HG03159 (cell line): ENCODE measurements around the gene XYLT1.

Experiments used
- ATAC-seq: cut with Tn5 transposase; IDR thresholded peaks from one replicate; pipeline ENCODE4 v1.9.1; 2021; ENCODE audit warnings: mild to moderate bottlenecking, moderate library complexity; ENCODE audit not compliant: unreplicated experiment

XYLT1 gene

DNA sequence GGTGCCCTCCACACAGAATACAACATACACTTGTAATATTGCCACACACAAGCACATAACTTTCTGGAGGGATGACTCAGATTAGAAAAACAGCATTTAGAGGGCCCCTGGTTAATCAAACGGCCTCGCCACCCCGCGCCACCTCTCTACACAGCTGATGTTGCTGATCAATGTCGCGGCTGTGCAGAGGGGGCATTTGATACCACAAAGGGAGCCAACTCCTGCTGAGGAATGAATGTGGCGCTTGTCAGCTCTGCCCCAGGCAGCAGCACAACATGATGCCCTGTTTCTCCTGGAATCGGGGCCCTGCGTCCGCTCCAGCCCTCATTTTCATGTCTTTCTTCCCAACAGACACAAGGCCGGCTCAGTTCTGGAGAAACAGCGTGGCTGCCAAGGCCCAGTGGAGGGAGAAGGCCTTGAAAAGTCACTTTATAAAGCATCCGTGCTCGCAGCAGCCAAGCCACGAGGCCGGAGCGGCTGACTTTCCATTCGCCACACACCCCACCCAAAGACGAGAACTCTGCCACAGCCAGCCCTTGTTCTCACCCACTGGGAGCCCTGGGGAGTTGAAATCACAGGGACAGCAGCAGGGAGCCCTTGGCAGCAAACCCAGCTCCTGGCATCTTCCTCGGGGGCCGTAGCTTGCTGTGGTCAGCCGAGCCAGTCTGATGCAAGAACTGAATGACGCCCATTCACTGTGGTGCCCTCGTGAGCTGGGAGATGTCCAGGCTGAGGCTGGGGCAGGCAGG, 65.6 kb downstream of the XYLT1 start:
- ATAC-seq, result no peak

DNA sequence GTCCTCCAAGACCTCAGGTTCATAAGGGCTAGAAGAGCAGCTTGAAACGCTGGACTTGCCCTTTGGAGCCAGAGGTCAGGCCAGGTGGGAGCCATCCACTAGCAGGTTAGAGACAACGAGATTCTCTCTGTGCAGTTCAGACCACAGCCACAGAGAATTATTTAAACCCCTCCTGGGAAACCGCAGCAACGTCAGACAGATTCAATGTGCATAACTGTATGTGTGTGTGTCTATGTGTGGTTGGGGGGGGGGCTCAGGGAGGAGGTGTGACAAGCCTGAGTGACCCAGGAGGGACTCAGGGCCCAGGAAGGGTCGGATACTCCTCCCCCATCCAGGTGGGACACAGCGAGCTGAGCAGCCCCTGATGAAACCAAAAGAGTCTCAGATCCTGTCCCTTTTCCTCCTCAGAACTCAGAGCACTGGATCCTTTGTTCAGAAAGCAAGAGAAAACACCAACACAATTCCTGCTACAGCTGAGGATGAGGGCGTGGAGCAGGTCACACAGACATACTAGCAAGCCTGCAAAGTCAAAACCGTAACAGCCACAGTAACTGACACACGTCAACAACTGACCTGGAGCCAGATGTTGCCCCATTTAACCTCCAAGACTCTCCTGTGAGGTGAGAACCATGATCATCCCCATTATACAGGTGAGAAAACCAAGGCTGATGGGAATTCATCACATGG, 66.8 kb downstream of the XYLT1 start:
- no peak for ATAC-seq

DNA sequence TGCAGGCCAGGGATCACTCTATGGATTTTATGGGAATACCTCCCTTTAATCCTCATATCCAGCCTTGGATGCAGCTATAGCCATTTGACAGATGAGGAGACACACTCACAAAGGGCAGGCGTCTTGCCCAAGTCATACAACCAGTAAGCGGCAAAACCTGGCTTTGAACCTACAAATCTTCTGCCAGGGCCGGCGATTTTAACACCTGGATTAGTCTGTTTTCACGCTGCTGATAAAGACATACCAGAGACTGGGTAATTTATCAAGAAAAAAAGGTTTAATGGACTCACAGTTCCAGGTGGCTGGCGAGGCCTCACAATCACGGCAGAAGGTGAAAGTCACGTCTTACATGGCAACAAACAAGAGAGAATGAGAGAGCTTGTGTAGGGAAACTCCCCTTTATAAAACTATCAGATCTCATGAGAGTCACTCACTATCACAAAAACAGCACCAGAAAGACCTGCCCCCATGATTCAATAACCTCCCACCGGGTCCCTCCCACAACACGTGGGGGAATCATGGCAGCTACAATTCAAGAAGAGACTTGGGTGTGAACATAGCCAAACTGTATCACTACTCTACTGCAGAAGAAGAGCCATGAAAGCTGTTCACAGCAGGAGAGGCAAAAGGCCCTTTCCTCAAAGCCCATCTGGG, 67.5 kb downstream of the XYLT1 start:
- ATAC-seq, result no peak

DNA sequence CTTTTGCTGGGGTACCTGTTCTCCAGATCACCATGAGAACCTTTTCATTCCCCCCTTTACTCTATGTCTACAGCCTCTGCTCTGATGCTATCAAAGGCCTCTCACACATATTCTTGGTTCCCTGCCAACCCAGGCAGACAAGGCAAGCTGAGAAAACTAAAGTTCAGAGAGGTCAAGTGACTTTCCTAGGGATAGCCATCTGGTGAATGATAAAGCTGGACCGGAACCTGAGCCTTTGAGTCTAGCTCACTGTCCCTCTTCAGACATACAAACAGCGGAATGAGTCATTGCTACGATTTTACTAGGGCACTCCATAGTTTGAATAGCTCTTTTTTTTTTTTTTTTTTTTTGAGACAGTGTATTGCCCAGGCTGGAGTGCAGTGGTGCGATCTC, 73.3 kb downstream of the XYLT1 start:
- ATAC-seq, result no peak

DNA sequence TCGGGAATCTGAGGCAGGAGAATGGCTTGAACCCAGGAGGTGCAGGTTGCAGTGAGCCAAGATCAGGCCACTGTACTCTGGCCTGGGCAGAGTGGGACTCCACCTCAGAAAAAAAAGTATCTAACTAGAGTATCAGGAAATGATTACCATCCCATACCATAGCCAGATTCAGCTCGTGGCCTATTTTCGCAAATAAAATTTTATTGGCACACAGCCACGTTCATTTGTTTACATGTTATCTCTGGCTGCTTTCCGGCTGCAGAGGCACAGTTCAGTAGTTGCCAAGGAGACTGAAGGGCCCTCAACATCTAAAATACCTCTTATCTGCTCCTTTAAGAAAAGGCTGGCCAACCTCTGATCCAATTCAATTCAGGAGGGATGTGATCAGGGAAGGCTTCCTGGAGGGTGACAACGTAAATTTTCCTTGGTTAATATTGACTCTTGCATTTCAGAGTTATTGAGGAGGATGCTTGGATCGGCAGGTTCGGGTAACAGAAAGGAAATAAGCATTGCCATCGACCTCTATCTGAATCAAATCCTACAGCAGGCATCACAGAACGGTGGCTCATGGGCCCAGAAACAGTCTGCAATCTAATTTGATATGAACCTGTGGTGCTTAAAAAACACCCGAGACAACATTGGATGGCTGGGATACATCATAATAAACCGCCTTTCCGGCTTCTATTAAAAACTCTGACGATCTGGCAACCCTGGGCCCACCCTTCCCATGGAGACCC, 73.8 kb downstream of the XYLT1 start:
- ATAC-seq, result no peak

DNA sequence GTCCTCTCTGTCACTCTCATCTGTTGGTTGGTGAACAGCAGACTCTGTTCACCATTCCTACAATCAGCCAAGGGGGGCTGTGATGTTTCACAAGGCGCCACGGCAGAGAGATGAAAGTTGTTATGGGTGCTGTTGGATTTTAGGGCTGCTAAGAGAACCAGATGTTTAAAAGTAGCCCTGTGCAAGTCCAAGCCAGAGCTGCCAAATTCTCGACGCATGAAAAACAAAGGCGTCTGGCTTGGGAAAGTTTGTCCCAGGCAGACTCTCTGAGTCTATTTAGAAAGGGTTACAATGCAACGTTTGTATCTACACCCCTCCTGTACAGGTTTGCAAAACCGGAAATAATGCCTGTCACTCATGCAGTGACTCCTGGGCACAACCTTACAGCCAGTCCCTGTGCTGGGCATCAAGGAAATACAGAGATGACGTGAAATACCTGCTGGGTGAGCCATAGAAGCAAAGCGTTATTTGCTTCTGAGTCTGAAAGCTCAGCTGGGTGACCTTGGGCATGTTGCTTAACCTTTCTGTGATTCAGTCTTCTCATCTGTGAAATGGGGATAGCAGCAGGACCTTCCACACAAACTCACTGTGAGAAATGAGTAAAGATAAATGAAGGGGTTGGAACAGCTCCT, 74.8 kb downstream of the XYLT1 start:
- ATAC-seq, result no peak

DNA sequence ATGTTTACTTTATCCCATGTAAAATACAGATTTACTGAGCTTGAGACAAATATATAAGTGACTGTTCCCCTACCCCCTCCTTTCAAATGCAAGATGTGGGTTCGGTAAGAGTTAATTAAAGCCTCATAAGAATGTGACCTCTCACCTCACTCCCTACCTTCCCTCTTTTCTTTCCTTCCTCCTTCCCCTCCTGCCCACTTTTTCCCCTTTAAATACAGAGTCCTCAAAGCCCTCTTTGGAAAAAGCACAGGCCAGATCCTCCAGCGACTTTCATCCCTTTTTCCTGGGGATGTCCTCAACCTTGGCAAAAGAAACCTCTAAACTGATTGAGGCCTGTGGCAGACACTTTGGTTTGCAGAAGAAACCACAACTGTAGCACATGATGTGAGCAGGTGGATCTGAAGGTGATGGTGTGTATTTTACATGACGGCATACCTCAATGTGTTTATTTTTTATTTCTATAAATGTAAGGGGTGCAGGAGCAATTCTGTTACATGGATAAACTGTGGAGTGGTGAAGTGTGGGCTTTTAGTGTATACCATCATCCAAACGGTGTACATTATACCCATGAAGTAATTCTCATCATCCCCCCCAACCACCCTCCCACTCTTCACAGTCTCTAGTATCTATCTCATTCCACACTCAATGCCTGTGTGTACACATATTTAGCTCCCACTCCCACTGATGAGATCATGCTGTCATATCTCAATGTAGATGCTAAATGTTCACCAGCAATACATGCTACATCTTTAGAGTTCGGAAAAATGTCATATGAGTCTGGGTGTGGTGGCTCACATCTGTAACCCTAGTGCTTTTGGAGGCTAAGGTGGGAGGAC, 77.7 kb downstream of the XYLT1 start:
- ATAC-seq, result no peak

DNA sequence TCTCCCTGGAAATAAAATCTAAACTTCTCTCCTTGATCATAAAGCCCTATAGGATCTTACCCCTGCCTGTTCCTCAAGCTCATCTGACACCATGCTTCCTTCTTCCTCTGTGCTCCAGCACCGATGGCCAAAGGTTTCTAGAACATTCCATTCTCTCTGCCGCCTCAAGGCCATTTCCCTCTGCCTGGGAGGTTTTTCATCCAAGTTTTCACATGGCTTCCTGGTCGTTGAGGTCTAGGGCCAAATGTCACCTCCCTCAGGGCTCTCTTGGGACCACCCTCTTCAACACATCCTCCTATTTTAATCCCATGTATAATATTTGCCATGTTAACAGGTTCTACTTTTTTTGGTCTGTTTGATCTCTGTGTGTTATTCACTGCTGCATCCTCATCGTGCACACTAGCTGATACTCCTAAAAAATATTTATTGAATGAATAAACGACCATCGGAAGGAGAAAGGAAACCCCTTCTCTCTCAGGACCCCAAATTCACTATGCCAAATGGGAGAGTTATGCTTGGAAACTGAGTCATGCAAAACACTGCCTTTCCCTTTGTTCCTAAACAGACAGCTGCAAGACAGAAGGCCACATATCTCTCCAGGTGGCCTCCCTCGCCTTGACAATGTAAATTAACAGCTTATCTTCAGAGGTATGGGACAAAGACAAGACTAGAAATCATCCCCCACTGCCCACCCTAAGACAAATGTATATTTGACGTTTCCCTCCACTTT, 78.5 kb downstream of the XYLT1 start:
- no peak for ATAC-seq

DNA sequence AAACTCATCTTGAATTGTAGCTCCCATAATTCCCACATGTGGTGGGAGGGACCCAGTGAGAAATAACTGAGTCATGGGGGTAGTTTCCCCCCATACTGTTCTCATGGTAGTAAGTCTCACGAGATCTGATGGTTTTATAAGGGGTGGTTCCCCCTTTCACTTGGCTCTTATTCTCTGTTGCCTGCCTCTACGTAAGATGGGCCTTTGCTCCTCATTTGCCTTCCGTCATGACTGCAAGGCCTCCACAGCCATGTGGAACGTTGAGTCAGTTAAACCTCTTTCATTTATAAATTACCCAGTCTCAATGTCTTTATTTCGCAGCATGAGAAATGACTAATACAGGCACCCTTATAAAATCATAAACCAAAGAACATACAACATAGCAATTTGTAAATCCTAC, 79.0 kb downstream of the XYLT1 start:
- ATAC-seq, result no peak

DNA sequence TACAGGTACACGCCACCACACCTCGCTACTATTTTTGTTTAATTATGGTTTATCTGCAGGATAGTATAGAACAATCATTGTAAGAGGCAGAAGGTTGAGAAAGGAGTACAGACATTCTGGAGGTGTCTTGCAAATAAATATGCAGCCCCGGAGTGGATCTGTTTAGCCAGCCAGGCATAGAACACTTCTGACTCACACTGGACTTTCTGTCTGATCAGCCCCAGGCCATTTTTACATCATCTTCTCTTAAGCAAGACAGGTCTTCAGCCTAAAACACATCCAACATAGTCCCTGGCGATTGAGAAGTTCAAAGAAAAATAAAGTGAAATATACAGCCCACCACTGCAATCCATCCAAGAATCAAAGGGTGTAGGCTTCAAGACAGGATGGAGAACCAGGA, 81.4 kb downstream of the XYLT1 start:
- ATAC-seq, result no peak

DNA sequence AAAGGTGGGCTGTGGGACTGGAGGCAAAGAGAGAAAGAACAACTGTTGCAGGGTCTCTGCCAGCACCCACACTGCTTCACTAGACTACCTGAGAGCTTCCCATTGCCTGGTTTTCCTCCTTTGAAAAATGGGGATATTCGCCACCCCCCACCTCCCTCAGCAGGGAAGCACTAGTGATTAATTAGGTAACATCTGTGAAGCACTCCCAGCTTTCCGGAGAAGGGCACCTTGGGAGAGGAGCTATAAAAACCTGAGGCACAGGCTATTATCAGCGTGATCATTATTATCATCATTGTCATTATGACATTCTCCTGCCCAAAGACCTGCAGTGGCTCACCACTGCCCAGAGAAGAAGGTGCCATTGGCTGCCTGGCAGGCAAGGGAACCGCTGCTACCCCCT, 83.5 kb downstream of the XYLT1 start:
- ATAC-seq, result no peak

DNA sequence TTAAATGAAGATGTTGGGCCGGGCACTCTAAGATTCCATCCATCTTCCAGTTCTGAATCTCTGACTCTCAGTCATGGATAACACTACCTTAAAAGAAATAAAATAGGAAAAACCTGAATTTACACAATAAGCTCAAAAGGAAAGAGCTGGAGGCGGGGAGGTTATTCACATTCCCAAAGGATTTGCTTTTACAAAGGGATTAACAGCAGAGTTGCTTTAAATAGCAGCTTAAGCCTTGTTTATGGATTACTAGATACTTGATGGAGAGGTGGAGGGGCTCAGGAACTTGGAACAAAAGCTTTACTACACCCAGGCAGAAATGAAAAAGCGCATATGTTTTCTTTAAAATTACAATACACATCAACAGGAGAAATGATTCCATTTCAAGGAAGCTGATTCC, 84.5 kb downstream of the XYLT1 start:
- ATAC-seq, result no peak

DNA sequence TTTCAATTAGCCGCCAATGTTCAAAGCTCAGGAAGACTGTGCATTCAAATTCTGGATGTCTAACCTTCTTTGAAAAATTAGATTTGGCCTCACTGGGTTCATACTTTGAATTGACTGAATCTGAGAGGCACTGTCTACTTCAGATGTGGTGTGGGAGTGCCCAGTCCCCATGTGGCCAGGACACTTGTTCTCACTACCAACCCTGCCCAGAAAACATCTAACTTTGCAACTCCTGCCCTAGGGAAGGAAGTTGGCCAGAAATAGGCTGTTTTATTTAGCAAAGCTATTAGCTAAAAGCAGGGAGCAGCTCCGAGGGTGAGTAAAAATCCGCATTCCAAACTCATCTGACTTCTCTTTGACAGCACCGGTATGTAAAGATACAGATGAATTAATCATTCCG, 86.3 kb downstream of the XYLT1 start:
- ATAC-seq, result no peak

DNA sequence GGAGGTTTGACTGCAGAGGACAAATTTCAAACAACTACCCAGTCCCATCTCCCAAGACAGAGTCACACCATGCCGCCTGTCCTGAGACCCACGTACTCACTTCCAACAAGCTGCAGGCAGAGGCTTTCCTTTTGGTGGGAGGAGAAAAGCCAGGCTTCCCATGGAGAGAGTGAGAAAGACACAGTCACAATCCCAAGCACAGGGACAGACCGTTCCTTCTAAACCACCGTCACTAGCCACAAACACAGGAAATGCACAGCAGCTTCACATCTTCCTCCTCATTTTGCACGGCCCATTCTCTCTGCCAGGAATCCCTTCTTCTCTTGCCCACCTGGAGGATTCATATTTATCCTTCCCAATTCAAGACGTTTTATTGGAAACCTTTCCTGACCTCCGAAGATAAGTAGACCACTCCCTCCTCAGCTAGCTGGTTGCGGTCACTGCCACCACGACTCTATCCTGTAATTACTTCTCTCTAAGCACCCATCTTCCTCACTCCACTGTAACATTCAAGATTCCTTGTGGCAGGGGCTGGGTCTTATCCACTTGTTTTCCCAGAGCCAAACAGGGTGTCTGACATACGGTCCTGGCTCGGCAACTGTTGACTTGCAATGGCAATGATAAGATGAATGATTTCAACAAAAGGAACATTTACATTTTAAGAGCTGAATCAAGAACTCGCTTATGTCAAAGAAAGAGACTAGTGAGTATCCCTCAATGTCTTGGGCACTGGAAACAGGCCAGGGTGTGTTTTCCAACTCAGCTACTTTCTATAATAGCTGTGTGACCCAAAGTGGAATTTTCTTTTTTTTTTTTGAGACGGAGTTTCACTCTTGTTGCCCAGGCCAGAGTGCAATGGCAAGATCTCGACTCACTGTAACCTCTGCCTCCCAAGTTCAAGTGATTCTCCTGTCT, 87.6 kb downstream of the XYLT1 start:
- ATAC-seq, result no peak

DNA sequence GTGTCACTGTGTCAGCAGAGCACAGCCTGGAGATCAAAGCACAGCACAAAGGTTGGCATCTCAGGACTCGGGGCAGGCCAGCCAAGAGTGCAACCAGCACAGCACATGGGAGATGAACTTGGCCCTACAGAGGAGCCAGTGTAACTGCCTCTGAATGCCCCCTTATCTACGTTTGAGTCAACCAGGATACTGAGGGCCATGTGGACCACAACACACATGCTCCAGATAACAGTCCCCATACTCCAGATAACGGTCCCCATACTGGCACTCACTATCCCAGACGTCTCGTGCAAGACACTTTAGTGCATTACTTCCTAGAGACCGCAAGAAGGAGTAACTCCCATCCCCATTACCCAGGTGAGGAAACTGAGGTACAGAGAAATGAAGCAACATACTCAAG, 88.2 kb downstream of the XYLT1 start:
- no peak for ATAC-seq

DNA sequence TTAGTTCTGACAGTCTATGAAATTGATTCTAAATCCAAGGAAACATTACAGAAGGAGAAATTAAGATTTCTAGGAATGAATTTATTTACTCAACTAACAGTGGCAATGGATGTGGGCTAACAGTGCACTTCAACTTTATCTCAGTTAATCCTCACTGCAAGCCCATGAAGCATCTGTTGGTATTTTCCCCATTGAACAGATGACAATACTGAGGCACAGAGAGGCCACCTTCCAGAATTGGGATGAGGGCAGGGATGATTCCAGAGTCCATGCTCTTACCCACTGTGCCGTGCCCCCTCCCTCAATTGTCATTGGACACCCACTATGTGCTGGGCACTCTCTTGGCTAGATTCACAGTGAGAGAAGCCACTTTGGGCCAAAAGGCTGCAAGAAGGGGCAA, 89.0 kb downstream of the XYLT1 start:
- ATAC-seq, result no peak

DNA sequence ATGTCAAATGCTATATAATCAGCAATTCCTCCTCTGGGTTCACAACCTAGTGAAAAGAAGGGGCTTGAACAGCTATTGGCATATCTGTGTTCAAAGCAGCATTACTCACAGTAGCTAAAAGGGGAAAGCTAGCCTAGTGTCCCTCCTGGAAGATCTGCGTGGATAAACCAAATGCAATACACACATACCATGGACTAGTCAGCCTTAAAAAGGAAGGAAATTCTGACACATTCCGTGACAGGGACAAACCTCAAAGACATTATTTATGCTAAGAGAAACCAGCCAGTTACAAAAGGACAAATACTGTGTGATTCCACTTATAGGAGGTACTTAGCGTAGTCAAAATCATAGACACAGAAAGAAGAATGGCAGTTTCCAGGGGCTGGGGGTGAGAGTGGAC, 90.1 kb downstream of the XYLT1 start:
- ATAC-seq, result no peak

DNA sequence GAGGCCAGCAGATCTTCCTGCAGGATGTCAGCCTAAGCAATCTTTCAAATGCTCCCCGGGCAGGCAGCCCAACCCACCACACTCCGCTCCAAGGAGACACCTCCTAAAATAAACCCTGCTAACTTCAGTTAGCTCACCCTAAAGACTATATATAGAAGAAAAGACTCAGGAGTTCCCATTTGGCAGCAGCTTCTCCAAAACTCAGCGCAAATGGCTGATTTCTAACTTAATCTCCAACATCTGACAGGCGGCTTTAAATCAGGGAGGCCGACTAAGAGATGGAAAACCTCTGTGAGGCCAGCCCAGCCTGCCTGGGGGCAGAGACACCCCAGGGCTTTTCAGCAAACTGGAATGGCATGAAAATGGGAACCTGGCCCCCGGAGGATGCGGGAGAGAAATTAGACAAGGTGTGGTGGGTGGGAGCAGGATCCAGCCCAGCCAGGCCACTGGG, 91.6 kb downstream of the XYLT1 start:
- no peak for ATAC-seq
